ENCODE measurements around the gene PSMD2.
A peak's percentile ranks its signal among the peaks of the same experiment; 100 is the strongest.

Gene PSMD2

DNA sequence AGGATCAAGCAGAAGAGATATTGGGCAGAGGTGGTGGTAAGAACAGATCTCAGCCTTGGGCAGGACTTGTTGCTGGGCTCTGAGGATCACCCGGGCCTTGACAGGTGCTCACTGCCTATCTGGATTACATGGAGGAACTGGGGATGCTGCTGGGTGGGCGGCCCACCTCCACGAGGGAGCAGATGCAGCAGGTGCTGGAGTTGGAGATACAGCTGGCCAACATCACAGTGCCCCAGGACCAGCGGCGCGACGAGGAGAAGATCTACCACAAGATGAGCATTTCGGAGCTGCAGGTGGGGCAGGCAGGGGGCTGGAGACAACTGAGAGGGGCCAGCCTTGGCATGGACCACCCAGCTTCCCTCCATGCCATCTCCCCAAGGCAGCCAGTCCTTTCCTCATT, 15.4 kb upstream of the PSMD2 start:
- DNase-seq, result no peak

DNA sequence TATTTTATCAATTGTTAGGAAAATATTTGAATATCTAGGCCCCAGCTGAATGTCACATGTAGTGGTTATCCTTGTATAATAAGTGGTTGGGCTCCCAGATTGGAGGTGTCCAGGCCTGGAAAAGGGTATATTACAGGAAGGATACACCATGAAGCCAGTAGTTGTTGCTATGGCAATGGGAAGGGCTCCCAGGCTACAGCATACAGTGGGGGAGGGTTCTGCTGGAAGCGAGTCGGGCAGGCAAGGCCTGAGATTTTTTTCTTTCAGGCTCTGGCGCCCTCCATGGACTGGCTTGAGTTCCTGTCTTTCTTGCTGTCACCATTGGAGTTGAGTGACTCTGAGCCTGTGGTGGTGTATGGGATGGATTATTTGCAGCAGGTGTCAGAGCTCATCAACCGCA, 14.3 kb upstream of the PSMD2 start:
- no peak for DNase-seq

DNA sequence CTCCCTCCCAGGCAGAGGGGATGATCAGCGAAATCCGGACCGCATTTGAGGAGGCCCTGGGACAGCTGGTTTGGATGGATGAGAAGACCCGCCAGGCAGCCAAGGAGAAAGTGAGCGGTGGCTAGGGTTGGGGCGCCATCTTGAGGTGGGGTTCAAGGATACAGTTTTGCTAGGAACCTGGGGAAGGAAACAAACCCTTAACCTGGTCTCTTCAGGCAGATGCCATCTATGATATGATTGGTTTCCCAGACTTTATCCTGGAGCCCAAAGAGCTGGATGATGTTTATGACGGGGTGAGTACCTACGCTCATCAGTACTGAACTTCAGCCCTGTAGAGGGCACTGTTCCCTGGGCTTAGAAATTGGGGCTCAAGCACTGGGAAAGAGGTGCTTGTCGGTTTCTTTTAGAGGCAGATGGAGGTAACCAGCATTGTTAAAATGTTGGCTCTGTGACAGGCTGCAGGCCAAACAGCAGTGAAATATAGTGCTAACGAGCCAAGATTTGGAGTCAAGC, 9.6 kb upstream of the PSMD2 start:
- DNase-seq, result peak; percentile 83

DNA sequence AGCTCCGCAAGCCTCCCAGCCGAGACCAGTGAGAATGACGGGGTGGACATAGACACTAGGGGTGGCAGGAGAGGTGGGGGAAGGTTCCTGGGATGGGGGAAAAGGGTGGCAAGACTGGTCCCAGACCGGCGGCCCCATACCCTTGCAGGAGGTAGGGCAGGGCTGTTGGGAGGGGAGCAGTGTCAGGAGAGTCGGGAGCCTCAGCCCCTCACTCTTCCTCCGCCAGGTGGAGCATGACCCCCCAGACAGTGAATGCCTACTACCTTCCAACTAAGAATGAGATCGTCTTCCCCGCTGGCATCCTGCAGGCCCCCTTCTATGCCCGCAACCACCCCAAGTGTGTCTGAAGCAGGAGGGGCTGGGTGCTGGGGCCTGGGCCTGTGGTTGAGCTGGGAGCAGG, 8.7 kb upstream of the PSMD2 start:
- DNase-seq, result no peak

DNA sequence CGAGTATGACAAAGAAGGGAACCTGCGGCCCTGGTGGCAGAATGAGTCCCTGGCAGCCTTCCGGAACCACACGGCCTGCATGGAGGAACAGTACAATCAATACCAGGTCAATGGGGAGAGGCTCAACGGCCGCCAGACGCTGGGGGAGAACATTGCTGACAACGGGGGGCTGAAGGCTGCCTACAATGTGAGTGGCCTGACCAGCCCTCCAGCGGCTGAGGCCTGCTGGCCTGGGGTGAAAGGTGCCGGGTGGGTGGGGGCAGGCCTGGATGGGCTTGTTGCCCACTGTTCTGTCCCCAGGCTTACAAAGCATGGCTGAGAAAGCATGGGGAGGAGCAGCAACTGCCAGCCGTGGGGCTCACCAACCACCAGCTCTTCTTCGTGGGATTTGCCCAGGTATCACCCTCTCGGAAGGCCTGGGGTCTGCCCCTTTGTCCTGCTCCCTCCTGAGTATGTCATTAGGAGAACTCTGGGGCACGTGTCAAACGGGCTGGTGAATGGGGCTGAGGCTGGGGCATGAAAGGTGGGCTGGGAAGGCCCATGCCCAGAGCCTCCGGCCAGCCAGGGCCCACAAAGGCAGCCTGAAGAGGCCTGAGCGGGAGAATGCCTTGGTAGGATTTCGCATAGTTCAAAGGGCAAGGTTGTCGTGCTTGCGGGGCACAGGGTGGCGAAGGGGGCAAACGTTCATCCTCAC, 7.8 kb upstream of the PSMD2 start:
- DNase-seq, result no peak

DNA sequence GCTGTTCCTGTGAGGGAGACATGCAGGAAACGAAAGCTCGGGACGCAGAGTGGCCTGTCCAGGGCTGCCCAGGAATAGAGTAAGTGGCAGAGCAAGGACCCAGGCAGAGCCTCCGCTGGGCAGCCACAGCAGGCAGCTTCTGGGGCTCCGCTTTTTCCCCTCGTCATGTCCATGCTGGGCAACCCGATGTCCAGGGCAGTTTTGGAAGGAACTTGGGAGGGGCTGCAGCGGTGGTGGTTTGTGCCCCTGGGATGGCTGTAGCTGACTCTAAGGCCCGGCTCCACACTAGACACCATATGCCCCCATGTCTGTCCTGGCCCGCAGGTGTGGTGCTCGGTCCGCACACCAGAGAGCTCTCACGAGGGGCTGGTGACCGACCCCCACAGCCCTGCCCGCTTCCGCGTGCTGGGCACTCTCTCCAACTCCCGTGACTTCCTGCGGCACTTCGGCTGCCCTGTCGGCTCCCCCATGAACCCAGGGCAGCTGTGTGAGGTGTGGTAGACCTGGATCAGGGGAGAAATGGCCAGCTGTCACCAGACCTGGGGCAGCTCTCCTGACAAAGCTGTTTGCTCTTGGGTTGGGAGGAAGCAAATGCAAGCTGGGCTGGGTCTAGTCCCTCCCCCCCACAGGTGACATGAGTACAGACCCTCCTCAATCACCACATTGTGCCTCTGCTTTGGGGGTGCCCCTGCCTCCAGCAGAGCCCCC, 7.1 kb upstream of the PSMD2 start:
- DNase-seq, result no peak

DNA sequence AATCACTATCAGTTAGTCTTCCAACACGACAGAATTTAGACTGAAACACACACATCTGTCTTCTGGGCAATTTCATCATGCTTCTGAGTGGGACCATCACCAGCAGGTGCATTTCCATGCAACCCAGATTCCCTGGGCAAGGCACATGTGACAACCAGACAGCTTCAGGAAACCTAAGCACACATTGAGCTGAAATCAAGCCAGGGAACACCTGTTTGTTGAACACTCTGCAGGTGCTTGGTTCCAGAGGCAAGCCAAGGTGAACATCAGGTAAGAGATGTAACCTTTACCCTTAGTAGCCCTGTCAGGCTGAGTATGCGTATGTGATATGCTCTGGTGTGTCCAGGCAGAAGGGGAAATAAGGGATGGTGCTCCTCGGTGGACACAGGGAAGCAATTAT, 3.3 kb upstream of the PSMD2 start:
- DNase-seq, result no peak

DNA sequence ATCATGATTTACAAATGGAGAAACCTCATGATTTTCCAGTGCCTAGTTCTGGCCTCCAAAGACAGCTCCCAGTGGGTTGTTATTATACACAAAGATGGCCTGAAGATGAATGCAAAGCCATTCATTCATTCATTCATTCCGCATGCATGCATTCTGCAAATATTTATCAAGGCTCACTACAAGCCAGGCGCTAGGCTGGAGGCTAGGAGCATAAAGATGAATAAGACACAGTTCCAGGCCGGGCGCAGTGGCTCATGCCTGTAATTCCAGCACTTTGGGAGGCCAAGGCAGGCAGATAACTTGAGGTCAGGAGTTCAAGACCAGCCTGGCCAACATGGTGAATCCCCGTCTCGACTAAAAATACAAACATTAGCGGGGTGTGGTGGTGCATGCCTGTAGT, 2.4 kb upstream of the PSMD2 start:
- DNase-seq, result no peak

DNA sequence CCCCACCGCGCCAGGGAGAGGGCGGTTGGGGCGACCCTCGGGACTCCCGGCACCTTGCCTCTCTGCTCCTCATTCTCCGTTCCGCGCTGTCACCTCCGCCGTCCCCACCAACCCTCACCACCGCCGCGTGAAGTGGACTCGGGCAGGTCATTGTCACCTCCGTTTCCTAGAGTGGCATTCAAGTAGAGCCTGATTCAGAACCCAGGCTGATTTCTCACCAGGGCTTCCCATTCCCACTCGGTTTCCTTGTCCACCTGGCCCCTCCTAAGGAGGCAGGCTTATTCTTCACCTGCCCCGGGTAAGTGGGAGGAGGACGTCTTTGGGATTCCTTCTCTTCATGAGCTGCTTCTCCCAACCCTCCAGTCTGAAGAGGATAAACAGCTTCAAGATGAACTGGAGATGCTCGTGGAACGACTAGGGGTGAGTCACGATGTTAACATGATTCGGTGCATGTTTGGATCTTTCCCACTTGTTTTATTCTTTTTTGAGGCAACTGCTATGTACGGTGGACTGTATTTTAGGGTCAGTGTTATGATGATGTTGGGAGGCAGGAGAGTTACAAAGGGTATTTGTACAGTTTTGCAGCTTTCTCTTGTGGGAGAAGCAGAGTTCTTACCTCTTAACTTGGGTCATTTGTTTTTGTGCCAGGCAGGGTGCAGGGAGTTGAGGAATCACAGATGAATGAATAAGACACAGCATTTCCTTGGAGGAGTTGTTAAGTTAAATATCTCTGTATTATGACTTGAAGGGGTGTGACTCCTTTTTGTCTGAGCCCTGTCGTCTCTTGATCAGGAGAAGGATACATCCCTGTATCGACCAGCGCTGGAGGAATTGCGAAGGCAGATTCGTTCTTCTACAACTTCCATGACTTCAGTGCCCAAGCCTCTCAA, 692 bp downstream of the PSMD2 start:
- DNase-seq, result no peak

DNA sequence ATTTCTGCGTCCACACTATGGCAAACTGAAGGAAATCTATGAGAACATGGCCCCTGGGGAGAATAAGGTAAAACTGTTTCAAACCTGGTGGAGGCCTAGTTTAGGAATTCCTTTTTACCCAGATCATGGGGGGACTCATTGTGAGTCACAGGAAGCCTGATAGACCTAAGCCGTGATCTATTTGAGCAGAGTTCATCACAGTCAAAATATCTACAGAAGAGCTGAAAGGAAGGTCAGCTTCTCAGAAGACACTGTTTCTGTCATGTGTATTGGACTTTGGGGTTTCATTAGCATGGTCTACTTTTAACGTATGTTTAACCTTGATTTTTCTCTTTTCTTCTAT, 1.3 kb downstream of the PSMD2 start:
- no peak for DNase-seq

DNA sequence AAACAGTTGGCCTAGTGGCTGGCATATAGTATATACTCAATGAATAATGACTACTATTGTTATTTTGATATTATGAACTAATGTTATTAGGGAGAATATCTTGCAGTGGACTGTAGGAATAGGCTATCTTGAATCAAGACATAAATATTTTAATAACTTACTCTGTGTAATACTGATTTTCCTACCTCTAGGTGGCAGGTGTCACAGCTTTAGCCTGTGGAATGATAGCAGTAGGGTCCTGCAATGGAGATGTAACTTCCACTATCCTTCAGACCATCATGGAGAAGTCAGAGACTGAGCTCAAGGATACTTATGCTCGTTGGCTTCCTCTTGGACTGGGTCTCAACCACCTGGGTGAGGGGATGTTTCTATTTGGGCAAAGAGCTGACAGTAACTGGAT, 6.5 kb downstream of the PSMD2 start:
- no peak for DNase-seq

DNA sequence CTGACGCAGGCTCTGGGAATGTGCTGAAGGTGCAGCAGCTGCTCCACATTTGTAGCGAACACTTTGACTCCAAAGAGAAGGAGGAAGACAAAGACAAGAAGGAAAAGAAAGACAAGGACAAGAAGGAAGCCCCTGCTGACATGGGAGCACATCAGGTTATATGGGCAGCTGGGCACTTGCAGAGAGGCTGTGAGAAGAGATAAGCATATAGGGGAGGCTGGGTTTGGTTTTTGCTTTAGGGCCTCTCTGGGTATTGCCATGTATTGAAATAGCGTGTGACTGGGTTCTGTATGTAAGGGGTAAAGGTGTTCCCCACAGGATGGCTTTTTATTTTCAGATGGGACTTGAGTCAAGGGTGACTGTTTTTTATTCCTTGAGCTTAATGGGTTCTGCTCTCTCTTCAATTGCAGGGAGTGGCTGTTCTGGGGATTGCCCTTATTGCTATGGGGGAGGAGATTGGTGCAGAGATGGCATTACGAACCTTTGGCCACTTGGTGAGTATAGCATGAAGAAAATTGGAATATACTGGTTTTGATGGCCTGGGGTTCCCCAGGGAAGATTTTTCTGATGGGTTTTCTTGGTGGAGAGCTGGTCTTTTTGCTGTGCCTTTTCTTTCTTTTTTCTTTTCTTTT, 7.4 kb downstream of the PSMD2 start:
- DNase-seq, result no peak

DNA sequence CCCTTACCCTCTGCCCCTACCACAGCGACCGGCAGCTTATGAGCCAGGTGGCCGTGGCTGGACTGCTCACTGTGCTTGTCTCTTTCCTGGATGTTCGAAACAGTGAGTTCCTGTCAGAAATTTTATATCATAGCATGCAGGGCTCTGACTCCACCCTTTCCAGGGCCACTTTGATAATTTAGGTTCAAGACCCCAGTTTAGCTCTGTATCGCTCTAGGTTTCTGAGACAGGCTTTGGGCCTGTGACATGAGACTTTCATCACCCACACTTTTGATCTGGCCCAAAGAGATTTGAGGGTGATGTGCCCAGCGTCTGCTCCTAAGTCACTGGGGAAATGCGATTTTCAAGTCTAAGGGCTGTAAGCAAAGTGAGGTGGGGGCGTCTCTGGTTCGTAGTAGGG, 8.9 kb downstream of the PSMD2 start:
- no peak for DNase-seq

DNA sequence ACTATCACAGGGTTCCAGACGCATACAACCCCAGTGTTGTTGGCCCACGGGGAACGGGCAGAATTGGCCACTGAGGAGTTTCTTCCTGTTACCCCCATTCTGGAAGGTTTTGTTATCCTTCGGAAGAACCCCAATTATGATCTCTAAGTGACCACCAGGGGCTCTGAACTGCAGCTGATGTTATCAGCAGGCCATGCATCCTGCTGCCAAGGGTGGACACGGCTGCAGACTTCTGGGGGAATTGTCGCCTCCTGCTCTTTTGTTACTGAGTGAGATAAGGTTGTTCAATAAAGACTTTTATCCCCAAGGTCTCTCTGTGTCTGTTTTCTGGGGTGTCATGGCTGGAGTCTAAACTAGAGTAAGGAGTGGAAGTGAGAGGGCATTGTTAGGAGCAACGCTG, 9.7 kb downstream of the PSMD2 start:
- DNase-seq, result no peak

DNA sequence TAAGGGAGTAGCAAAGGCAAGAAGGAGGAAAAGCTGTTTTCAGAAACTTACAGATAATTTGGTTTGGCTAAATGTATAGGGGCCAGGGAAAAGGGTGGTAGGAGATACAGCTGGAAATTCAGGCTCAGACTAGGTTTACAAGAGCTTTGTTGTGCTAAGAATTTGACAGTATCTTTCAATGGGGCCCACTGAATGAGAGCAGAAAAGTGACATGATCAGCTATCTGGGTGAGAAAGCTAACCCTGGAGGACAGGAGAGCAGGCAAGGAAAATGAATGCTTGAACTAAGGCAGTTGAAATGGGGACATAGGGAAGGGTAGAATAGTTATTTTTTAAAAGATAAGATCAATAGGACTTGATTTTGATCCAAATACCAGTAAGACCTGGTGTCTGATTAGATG, 12.6 kb downstream of the PSMD2 start:
- DNase-seq, result no peak

DNA sequence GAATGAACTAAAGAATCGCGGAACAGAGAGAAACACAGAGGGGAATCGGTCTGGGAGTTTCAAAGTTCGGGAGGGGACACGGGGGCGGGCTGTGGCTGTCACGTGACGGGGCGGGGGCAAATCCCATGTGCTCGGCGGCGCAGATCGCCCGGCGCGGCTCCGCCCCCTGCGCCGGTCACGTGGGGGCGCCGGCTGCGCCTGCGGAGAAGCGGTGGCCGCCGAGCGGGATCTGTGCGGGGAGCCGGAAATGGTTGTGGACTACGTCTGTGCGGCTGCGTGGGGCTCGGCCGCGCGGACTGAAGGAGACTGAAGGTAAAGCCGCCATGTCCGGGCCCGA, 15.3 kb downstream of the PSMD2 start, which contains the start of gene EIF4G1:
Gene EIF4G1, plus strand, starts transcription at position 244 of the 337 bp plus-strand sequence. CDS start 1,191 bp downstream, outside the sequence.
- peak; percentile 95 for DNase-seq

DNA sequence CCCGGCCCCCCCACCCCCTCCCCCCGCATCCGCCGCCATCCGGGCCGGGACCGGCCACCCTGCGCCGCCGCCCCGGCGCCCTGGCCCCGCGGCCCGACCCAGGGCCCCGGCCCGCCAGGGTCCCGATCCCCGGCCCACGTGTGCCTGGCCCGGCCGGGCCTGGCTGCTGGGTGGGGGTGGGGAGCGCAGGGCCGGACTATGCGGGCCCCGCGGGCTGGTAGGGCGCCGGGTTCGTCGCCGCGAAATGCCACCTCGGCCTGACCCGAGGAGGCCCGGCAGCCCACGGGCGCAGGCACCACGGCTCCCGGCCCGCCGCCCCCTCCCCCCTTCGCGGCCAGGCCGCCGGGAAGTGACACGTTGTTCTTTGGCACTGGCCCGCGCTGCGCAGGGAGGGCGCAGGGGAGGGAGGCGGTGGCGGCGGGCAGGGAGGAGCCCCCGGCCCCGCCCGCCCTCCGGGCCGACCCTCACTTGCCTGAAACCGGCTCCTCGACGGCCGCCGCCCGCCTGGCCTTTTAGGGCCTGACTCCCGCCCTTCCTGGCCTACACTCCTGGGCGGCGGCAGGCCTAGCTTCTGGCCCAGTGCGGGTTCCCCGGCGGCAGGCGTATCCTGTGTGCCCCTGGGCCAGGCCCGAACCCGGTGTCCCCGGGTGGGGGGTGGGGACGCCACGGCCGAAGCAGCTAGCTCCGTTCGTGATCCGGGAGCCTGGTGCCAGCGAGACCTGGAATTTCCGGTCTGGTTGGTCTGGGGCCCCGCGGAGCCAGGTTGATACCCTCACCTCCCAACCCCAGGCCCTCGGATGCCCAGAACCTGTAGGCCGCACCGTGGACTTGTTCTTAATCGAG, 15.9 kb downstream of the PSMD2 start:
- peak; percentile 78 for DNase-seq

DNA sequence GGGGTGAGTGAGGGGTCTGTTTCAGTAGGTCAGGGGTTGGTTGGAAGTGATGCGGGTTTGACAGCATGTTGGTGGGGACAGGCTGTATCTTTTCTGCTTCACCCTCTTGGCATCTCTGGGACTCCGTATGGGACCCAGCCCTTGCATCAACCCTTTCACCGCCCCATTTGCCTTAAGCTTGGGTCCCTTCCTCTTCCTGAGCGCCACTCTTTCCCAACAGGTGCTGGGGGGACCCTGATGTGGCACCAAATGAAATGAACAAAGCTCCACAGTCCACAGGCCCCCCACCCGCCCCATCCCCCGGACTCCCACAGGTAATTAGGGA, 16.5 kb downstream of the PSMD2 start:
- DNase-seq, result no peak

DNA sequence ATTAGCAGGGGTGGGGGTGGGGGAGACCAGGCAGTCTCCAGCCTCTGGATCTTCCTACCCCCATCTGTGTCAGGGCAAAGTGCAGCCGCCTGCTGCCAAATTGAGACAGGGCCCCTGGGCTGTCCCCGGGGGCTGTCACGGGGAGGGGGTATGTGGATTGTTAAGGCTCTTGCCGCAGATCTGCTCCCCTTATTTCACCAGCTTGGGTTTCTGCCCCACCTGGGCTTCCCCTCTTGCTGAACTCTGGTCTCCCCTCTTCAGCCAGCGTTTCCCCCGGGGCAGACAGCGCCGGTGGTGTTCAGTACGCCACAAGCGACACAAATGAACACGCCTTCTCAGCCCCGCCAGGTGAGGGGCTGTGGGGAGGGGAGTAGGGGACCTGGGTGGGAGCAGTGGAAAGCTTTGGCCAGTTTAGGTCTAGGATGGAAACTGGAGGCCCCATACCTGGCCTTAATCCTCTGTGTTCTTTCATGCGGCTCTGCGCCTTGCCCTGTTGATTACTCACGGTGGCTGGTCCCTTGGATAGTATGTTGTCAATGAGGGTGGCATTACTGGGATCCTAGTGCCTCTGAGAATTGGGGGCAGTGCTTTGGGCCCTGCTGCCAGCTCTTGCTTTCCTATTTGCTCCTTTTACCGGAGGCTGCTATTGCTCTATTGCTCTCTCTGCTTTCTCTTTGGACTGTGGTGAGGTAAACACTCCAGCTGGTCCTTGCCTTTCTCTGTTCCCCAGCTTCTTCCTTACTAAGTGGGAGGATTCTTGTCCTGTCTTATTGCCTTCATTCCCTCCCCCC, 17.0 kb downstream of the PSMD2 start:
- DNase-seq, result no peak

DNA sequence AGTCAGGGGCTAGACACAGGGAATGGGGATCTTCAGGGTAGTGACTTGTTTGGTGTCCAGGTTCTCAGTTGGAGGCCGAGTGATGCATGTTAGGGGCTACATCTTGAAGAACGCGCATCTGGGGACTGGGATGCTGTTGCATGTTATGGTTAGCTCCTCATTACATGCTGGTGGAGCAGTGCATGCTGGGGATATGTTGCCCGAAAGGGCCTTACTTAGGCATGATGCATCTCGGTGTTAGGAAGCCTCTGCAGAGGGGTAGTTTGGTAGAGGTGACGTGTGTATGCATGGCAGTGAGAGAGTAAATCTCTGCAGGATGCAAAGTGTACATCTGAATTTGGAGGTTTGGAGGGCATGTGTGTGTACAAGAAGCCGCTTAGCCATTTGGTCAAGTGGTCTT, 17.8 kb downstream of the PSMD2 start:
- DNase-seq, result no peak

DNA sequence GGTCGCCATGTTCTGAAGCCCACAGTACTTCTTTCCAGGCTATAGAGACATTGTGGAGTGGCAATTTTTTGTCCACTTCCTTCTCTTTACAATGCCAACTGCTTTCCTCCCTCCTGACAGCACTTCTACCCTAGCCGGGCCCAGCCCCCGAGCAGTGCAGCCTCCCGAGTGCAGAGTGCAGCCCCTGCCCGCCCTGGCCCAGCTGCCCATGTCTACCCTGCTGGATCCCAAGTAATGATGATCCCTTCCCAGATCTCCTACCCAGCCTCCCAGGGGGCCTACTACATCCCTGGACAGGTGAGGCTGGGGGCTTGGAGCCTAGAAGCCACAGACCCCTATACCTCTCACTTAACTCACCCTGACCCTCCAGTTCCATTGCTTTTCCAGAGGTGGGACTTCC, 18.2 kb downstream of the PSMD2 start:
- DNase-seq, result no peak

DNA sequence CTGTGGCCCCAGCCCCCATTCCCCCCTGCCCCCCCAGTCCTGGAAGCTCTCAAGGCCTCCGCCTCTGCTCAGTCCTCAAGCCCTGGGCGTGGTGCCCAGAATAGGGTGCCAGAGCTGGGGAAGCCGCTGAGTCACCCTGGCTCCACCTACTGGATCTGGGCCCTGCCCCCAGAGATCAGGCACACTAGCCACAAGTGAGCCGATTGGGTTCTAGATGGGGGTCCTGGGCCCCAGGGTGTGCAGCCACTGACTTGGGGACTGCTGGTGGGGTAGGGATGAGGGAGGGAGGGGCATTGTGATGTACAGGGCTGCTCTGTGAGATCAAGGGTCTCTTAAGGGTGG, 21.0 kb downstream of the PSMD2 start:
- DNase-seq, result no peak

Data from activated CD8-positive, alpha-beta memory T cell treated with anti-CD3 and anti-CD28 coated beads, Interleukin-2, amount 50 U/mL, for 48 hours (primary cell).